IPS DF 6.9 (cell line): ENCODE measurements around the gene PLEKHG3.

ENCODE experiments used
- DNase-seq: peaks from one replicate; pipeline ENCODE4 v3.0.0-alpha.2; 2013; ENCODE audit warnings: low read depth, low spot score
- H3K27ac ChIP-seq: one replicate; pipeline ENCODE4 v1.5.1; 2013; ENCODE audit warnings: low read length, control low read depth
- H3K27me3 ChIP-seq: 2 replicates; pipeline ENCODE4 v1.6.1; 2013; ENCODE audit warnings: mild to moderate bottlenecking, low read length; ENCODE audit not compliant: control insufficient read depth, insufficient read depth
- H3K36me3 ChIP-seq: 2 replicates; pipeline ENCODE4 v1.6.1; 2013; ENCODE audit warnings: low read length; ENCODE audit not compliant: control insufficient read depth, insufficient read depth
- H3K4me1 ChIP-seq: 2 replicates; pipeline ENCODE4 v1.6.1; 2013; ENCODE audit warnings: low read length; ENCODE audit not compliant: control insufficient read depth, insufficient read depth
- H3K4me3 ChIP-seq: 2 replicates; pipeline ENCODE4 v1.5.1; 2013; ENCODE audit warnings: mild to moderate bottlenecking, low read length
- H3K9me3 ChIP-seq: 2 replicates; pipeline ENCODE4 v1.6.1; 2013; ENCODE audit warnings: low read length, inconsistent platforms; ENCODE audit not compliant: control insufficient read depth, insufficient read depth
- WGBS: extraction: QIAGEN DNeasy Blood & Tissue Kit; methylation state at CpG from one replicate; pipeline ENCODE4 v1.1.7; 2013; ENCODE audit warnings: mixed read lengths, missing lambda C conversion rate; ENCODE audit not compliant: insufficient read length, insufficient coverage; 5-methylcytosine and 5-hydroxymethylcytosine counted together

The PLEKHG3 gene

GRCh38 chr14:64771161-64771560 lies 66.9 kb downstream of the PLEKHG3 start:
- no peaks in the 10 kb centered on the region for H3K36me3 ChIP-seq
- H3K9me3 ChIP-seq = no peaks in the 10 kb centered on the region
- H3K4me1 ChIP-seq = 0 out of 2 replicates have a peak, but pooled peaks cover 1% of the 10 kb centered on the region
- no peak overlapping the region for H3K4me3 ChIP-seq
- no peaks in the 10 kb centered on the region for H3K27me3 ChIP-seq
- WGBS = no CpG with 5 or more reads among the region's 2 CpGs
- DNase-seq = no peak
- H3K27ac ChIP-seq = no peak overlapping the region

GRCh38 chr14:64772397-64772950 lies 68.2 kb downstream of the PLEKHG3 start:
- Histone ChIP-seq H3K4me3 (no peak overlapping the region), H3K36me3 (no peaks in the 10 kb centered on the region), H3K9me3 (no peaks in the 10 kb centered on the region), H3K27me3 (no peaks in the 10 kb centered on the region), H3K4me1 (no peaks in the 10 kb centered on the region), H3K27ac (no peak overlapping the region)
- no CpG with 5 or more reads among the region's 36 CpGs for WGBS
- no peak for DNase-seq

DNA sequence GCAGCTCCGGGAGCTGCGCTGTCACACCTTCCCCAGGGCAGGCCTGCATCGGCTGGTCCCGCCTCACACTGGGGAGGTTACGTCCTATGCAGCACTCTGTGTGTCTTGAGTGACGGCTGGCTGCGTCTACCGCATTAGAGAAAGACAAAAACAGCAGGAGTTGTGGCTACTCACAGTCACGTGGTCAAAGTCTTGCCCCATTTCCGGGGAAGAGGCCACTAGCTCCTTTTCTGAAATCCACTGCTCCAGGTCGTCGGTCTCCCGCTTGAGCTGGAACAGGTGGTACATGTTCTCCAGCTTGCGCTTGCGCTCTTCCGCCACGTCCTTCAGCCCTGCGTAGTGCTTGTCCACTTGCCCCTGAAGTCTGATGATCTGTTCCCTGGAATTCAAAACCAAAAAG lies 68.8 kb downstream of the PLEKHG3 start:
- no peak for DNase-seq
- H3K4me3 ChIP-seq = no peak overlapping the region
- no peaks in the 10 kb centered on the region for H3K27me3 ChIP-seq
- no peaks in the 10 kb centered on the region for H3K36me3 ChIP-seq
- no peaks in the 10 kb centered on the region for H3K4me1 ChIP-seq
- H3K9me3 ChIP-seq = no peaks in the 10 kb centered on the region
- WGBS = no CpG with 5 or more reads among the region's 18 CpGs
- no peak overlapping the region for H3K27ac ChIP-seq

DNA sequence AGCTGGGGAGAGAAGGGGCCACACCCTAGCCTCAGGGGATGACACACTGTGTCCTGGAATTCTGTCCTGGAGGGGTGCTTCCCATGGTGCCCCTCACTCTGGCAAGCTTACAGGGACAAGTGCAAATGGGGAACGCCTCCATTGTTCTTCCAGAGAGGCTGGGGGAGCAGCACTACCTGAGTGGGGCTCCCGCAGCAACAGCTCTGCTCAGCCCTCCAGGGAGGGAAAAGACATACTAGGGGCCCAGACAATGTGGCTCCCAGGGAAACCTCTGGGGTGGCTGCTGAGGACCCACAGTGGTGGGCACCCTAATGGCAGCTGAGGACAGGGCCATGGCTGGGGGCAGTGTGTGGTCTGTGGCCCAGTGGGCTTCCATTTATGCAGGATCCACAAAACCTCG lies 69.4 kb downstream of the PLEKHG3 start:
- no peak overlapping the region for H3K4me3 ChIP-seq
- H3K27ac ChIP-seq = no peak overlapping the region
- H3K4me1 ChIP-seq = no peaks in the 10 kb centered on the region
- no peaks in the 10 kb centered on the region for H3K9me3 ChIP-seq
- WGBS = no CpG with 5 or more reads among the region's 3 CpGs
- no peak for DNase-seq
- H3K27me3 ChIP-seq = no peaks in the 10 kb centered on the region
- no peaks in the 10 kb centered on the region for H3K36me3 ChIP-seq

DNA sequence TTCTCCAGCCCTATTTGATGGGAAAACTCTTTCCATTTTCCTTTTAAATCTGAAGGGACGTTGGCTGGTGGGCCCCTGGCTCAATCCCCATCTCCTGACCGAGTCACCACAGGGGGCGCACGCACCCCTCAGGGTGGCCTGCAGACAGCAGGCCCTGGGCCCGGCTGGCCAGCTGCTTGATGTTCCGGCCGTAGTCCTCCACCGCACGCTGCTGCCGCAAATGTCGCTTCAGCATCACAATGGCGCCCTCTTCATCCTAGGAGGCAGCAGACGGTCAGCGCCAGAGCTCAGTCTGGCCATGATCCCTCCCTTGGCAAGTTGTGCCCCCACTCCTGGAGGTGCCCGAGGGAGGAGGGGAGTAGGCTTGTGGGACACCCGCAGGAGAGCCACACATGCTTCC lies 70.0 kb downstream of the PLEKHG3 start:
- no peaks in the 10 kb centered on the region for H3K9me3 ChIP-seq
- no peak overlapping the region for H3K4me3 ChIP-seq
- no peaks in the 10 kb centered on the region for H3K4me1 ChIP-seq
- H3K27me3 ChIP-seq = no peaks in the 10 kb centered on the region
- H3K27ac ChIP-seq = no peak overlapping the region
- no peaks in the 10 kb centered on the region for H3K36me3 ChIP-seq
- no CpG with 5 or more reads among the region's 16 CpGs for WGBS
- no peak for DNase-seq

DNA sequence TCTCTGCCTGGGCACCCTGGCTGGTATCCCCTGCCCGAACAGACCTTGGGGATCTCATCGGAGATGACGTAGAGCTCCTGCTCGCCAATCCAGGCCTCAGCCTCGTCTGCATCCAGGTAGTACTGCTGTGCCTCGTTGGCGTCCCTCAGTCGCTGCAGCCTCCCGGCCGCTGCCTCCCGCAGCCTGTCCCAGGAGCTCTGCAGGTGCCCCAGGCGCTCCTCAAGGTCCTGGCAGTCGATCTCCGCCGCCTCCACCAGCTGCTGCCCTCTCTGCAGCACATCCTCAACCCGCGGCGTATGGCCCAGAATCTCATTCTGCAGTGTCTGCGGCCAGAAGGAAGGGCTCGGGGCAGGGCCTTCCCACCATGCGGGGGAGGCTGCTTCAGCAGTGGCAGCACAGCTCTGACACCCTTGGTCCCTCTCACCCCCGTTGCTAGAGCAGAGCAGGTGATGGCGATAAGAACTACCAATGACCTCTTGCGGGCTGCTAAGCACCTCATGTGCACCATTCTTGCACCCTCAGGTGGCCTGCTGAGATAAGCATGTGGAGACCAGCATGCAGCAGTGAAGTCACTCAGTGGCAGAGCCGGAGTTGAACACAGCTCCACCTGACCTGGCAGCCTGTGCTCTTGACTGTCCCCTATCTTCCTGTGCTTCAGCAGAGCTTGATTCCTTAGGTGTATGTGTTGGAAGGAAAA lies 71.0 kb downstream of the PLEKHG3 start:
- no CpG with 5 or more reads among the region's 25 CpGs for WGBS
- no peak overlapping the region for H3K27ac ChIP-seq
- no peaks in the 10 kb centered on the region for H3K4me1 ChIP-seq
- no peaks in the 10 kb centered on the region for H3K9me3 ChIP-seq
- no peak overlapping the region for H3K4me3 ChIP-seq
- no peaks in the 10 kb centered on the region for H3K27me3 ChIP-seq
- DNase-seq = no peak
- no peaks in the 10 kb centered on the region for H3K36me3 ChIP-seq

- no peaks in the 10 kb centered on the region for H3K27me3 ChIP-seq
- H3K27ac ChIP-seq = no peak overlapping the region
- WGBS = no CpG with 5 or more reads among the region's 3 CpGs
- no peak overlapping the region for H3K4me3 ChIP-seq
- no peak for DNase-seq
- no peaks in the 10 kb centered on the region for H3K4me1 ChIP-seq
- no peaks in the 10 kb centered on the region for H3K36me3 ChIP-seq
- no peaks in the 10 kb centered on the region for H3K9me3 ChIP-seq
Measured at GRCh38 chr14:64777461-64777860, 73.2 kb downstream of the PLEKHG3 start.

- no peak for DNase-seq
- H3K9me3 ChIP-seq = no peaks in the 10 kb centered on the region
- H3K4me1 ChIP-seq = no peaks in the 10 kb centered on the region
- H3K4me3 ChIP-seq = no peak overlapping the region
- no CpG with 5 or more reads among the region's 7 CpGs for WGBS
- H3K36me3 ChIP-seq = no peaks in the 10 kb centered on the region
- H3K27me3 ChIP-seq = no peaks in the 10 kb centered on the region
- no peak overlapping the region for H3K27ac ChIP-seq
Measured at GRCh38 chr14:64778104-64778754, 74.0 kb downstream of the PLEKHG3 start.

GRCh38 chr14:64779472-64779871 lies 75.2 kb downstream of the PLEKHG3 start:
- H3K4me3 ChIP-seq = no peak overlapping the region
- H3K4me1 ChIP-seq = no peaks in the 10 kb centered on the region
- no CpG with 5 or more reads among the region's 7 CpGs for WGBS
- no peak overlapping the region for H3K27ac ChIP-seq
- no peak for DNase-seq
- no peaks in the 10 kb centered on the region for H3K9me3 ChIP-seq
- no peaks in the 10 kb centered on the region for H3K36me3 ChIP-seq
- no peaks in the 10 kb centered on the region for H3K27me3 ChIP-seq

GRCh38 chr14:64782196-64782595 lies 78.0 kb downstream of the PLEKHG3 start:
- no peaks in the 10 kb centered on the region for H3K27me3 ChIP-seq
- DNase-seq = no peak
- no CpG with 5 or more reads among the region's 11 CpGs for WGBS

More at GRCh38 chr14:64782196-64782595, 78.0 kb downstream of the PLEKHG3 start:
- no peaks in the 10 kb centered on the region for H3K4me1 ChIP-seq
- no peak overlapping the region for H3K4me3 ChIP-seq
- H3K27ac ChIP-seq = no peak overlapping the region
- H3K36me3 ChIP-seq = no peaks in the 10 kb centered on the region
- H3K9me3 ChIP-seq = no peaks in the 10 kb centered on the region
